WI38 (cell line): Measurements from ENCODE around the gene SNX2.

ENCODE experiments used
- H3K4me3 ChIP-seq: 2 replicates; pipeline ENCODE4 v1.5.1; 2011; ENCODE audit warnings: low read depth, mild to moderate bottlenecking, control low read depth, low read length
- CTCF ChIP-seq: IDR thresholded peaks from 2 replicates; pipeline ENCODE4 v1.5.1; 2012; ENCODE audit warnings: low read depth, mild to moderate bottlenecking, control low read depth, low read length

The SNX2 gene

GRCh38 chr5:122870219-122870856 is 95.5 kb downstream of the SNX2 start:
- H3K4me3 ChIP-seq: no peak overlapping the region
- TF ChIP-seq CTCF: no peak

- no peak for TF ChIP-seq CTCF
- H3K4me3 ChIP-seq: no peak overlapping the region
Measured at GRCh38 chr5:122871661-122872060, 96.8 kb downstream of the SNX2 start.

- no peak for TF ChIP-seq CTCF
- no peak overlapping the region for H3K4me3 ChIP-seq
Measured at GRCh38 chr5:122874179-122874875, 99.4 kb downstream of the SNX2 start.

- TF ChIP-seq CTCF: no peak
Measured at GRCh38 chr5:122877518-122877917, 102.6 kb downstream of the SNX2 start.

GRCh38 chr5:122879076-122879475 is 104.2 kb downstream of the SNX2 start:
- H3K4me3 ChIP-seq: no peak overlapping the region
- TF ChIP-seq CTCF: no peak

More at GRCh38 chr5:122877518-122877917, 102.6 kb downstream of the SNX2 start:
- H3K4me3 ChIP-seq: no peak overlapping the region
